IMR-90 (cell line): ENCODE measurements around the gene RAPGEF5.

Experiments
- BHLHE40 ChIP-seq: fragments of 150-350 bp; IDR thresholded peaks from 2 replicates; pipeline ENCODE4 v1.6.1; 2016; ENCODE audit warnings: mild to moderate bottlenecking, low read depth, low read length
- FOS ChIP-seq: fragments of 150-350 bp; IDR thresholded peaks from 2 replicates; pipeline ENCODE4 v1.6.1; 2016; ENCODE audit warnings: low read depth, low read length
- MAFK ChIP-seq: IDR thresholded peaks from 2 replicates; pipeline ENCODE4 v1.6.1; 2012; ENCODE audit warnings: low read depth, low read length, improper control_type of control experiment
- MXI1 ChIP-seq: IDR thresholded peaks from 2 replicates; pipeline ENCODE4 v1.6.1; 2012; ENCODE audit warnings: low read depth, mild to moderate bottlenecking, low read length, moderate library complexity, borderline replicate concordance
- POLR2A ChIP-seq: IDR thresholded peaks from 2 replicates; pipeline ENCODE4 v1.6.1; 2012; ENCODE audit warnings: mild to moderate bottlenecking, low read depth, low read length
- RAD21 ChIP-seq: IDR thresholded peaks from 2 replicates; pipeline ENCODE4 v1.6.1; 2012; ENCODE audit warnings: low read length, improper control_type of control experiment
- RCOR1 ChIP-seq: IDR thresholded peaks from 2 replicates; pipeline ENCODE4 v1.6.1; 2012; ENCODE audit warnings: mild to moderate bottlenecking, low read length, improper control_type of control experiment; ENCODE audit not compliant: insufficient replicate concordance
- TF ChIP-seq, protein P1 (sequence below): conservative IDR thresholded peaks from 2 replicates; pipeline ENCODE4 v1.5.1; 2012; ENCODE audit warnings: mild to moderate bottlenecking, low read depth, low read length, improper control_type of control experiment

DNA sequence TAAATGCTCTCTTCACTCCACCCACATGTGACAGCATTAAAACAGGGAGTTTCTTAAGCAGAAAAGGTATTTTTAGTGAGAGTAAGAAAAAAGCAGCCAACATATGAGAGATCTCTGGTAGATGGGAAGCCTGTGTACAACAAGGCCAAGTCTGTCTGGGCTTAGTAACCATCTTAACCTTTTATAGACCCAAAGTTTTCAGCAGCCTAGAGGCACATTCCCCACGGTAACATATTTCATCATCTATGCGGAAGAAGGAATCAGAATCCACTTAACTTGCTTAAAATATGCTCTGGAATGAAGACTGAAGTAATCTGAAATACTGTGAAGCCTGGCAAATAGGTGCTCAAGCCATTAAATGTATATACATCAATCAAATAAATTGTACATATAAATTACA, 127.8 kb downstream of the RAPGEF5 start:
- TF ChIP-seq, protein P1, sequence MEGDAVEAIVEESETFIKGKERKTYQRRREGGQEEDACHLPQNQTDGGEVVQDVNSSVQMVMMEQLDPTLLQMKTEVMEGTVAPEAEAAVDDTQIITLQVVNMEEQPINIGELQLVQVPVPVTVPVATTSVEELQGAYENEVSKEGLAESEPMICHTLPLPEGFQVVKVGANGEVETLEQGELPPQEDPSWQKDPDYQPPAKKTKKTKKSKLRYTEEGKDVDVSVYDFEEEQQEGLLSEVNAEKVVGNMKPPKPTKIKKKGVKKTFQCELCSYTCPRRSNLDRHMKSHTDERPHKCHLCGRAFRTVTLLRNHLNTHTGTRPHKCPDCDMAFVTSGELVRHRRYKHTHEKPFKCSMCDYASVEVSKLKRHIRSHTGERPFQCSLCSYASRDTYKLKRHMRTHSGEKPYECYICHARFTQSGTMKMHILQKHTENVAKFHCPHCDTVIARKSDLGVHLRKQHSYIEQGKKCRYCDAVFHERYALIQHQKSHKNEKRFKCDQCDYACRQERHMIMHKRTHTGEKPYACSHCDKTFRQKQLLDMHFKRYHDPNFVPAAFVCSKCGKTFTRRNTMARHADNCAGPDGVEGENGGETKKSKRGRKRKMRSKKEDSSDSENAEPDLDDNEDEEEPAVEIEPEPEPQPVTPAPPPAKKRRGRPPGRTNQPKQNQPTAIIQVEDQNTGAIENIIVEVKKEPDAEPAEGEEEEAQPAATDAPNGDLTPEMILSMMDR, result no peak
- no peak for TF ChIP-seq POLR2A
- no peak for TF ChIP-seq MAFK
- TF ChIP-seq FOS, result no peak
- no peak for TF ChIP-seq RAD21
- no peak for TF ChIP-seq BHLHE40
- TF ChIP-seq RCOR1, result no peak
- no peak for TF ChIP-seq MXI1
